ENCODE results near the gene LUC7L2.
"Not testable (repeated sequence)": the region's sequence is repeated elsewhere in the genome, so short reads cannot be mapped to it uniquely, and the experiment has no call there.

LUC7L2 gene

GRCh38 chr7:139357729-139358506 lies 1.8 kb upstream of the LUC7L2 start:
- not testable (repeated sequence) for H3K27me3 ChIP-seq (ENCODE audit: insufficient read depth, poor library complexity, severe bottlenecking); DNase-seq (ENCODE audit: low read depth in 1 of 2, low spot score in 1 of 2)
- Histone ChIP-seq H3K27ac (replicated peaks) (peak overlapping the region; percentile 98), H3K4me3 (replicated peaks; ENCODE audit: insufficient read depth, low read length) (peak overlapping the region; percentile 63)

GRCh38 chr7:139358541-139359365 lies 941 bp upstream of the LUC7L2 start:
- peak overlapping the region; percentile 98 for H3K27ac ChIP-seq (replicated peaks)
- TF ChIP-seq, protein P1, sequence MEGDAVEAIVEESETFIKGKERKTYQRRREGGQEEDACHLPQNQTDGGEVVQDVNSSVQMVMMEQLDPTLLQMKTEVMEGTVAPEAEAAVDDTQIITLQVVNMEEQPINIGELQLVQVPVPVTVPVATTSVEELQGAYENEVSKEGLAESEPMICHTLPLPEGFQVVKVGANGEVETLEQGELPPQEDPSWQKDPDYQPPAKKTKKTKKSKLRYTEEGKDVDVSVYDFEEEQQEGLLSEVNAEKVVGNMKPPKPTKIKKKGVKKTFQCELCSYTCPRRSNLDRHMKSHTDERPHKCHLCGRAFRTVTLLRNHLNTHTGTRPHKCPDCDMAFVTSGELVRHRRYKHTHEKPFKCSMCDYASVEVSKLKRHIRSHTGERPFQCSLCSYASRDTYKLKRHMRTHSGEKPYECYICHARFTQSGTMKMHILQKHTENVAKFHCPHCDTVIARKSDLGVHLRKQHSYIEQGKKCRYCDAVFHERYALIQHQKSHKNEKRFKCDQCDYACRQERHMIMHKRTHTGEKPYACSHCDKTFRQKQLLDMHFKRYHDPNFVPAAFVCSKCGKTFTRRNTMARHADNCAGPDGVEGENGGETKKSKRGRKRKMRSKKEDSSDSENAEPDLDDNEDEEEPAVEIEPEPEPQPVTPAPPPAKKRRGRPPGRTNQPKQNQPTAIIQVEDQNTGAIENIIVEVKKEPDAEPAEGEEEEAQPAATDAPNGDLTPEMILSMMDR (IDR thresholded peaks at IDR 0.05; ENCODE audit: insufficient read depth, low read length) = no peak
- TF ChIP-seq SPI1 (IDR thresholded peaks at IDR 0.05; ENCODE audit: borderline replicate concordance, low read depth) = no peak
- TF ChIP-seq POLR2AphosphoS5 (IDR thresholded peaks at IDR 0.05; ENCODE audit: low read depth) = no peak
- TF ChIP-seq, protein P2, sequence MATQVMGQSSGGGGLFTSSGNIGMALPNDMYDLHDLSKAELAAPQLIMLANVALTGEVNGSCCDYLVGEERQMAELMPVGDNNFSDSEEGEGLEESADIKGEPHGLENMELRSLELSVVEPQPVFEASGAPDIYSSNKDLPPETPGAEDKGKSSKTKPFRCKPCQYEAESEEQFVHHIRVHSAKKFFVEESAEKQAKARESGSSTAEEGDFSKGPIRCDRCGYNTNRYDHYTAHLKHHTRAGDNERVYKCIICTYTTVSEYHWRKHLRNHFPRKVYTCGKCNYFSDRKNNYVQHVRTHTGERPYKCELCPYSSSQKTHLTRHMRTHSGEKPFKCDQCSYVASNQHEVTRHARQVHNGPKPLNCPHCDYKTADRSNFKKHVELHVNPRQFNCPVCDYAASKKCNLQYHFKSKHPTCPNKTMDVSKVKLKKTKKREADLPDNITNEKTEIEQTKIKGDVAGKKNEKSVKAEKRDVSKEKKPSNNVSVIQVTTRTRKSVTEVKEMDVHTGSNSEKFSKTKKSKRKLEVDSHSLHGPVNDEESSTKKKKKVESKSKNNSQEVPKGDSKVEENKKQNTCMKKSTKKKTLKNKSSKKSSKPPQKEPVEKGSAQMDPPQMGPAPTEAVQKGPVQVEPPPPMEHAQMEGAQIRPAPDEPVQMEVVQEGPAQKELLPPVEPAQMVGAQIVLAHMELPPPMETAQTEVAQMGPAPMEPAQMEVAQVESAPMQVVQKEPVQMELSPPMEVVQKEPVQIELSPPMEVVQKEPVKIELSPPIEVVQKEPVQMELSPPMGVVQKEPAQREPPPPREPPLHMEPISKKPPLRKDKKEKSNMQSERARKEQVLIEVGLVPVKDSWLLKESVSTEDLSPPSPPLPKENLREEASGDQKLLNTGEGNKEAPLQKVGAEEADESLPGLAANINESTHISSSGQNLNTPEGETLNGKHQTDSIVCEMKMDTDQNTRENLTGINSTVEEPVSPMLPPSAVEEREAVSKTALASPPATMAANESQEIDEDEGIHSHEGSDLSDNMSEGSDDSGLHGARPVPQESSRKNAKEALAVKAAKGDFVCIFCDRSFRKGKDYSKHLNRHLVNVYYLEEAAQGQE (IDR thresholded peaks at IDR 0.05; ENCODE audit: insufficient replicate concordance, low read depth) = no peak
- no peak for TF ChIP-seq GABPA (IDR thresholded peaks at IDR 0.05; ENCODE audit: low read depth)
- peak in 1 of 2 experiments; percentile 44 for DNase-seq (ENCODE audit: low read depth in 1 of 2, low spot score in 1 of 2)
- peak overlapping the region; percentile 63 for H3K4me3 ChIP-seq (replicated peaks; ENCODE audit: insufficient read depth, low read length)
- H3K27me3 ChIP-seq (ENCODE audit: insufficient read depth, poor library complexity, severe bottlenecking) = no peaks in the 10 kb centered on the region

- Histone ChIP-seq H3K27ac (replicated peaks) (peak overlapping the region; percentile 98), H3K27me3 (ENCODE audit: insufficient read depth, poor library complexity, severe bottlenecking) (no peaks in the 10 kb centered on the region), H3K4me3 (replicated peaks; ENCODE audit: insufficient read depth, low read length) (peak overlapping the region; percentile 87)
- peak; percentile 85 to 99 for DNase-seq (ENCODE audit: low read depth in 1 of 2, low spot score in 1 of 2)
- no peak for TF ChIP-seq GABPA (IDR thresholded peaks at IDR 0.05; ENCODE audit: low read depth)
- TF ChIP-seq POLR2AphosphoS5 (IDR thresholded peaks at IDR 0.05; ENCODE audit: low read depth) = peak; percentile 10; the same call in 1 of the 2 replicates
- TF ChIP-seq, protein P1 (IDR thresholded peaks at IDR 0.05; ENCODE audit: insufficient read depth, low read length) = no peak
- TF ChIP-seq, protein P2 (IDR thresholded peaks at IDR 0.05; ENCODE audit: insufficient replicate concordance, low read depth) = peak; percentile 14
Observed at GRCh38 chr7:139360210-139360947, 685 bp downstream of the LUC7L2 start.

DNA sequence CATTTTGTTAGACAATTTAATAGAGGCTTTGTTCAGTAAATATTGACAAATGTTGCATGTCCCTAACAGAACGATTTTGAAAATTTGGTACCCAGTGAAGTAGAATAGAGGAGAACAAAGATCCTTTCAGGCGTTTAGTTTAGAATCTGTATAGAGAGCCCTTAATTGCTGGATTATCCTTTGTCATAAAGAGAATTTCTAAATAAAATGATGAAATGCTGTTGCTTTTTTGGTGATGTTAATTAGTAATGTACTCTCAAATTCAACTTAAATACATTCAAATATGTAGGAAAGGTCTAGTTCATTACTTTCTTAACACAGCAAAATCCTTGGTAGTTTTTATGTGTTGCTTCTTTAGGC lies 1.2 kb downstream of the LUC7L2 start:
- TF ChIP-seq GABPA (IDR thresholded peaks at IDR 0.05; ENCODE audit: low read depth) (no peak), POLR2AphosphoS5 (IDR thresholded peaks at IDR 0.05; ENCODE audit: low read depth) (no peak), SPI1 (IDR thresholded peaks at IDR 0.05; ENCODE audit: borderline replicate concordance, low read depth) (no peak)
- TF ChIP-seq, protein P2 (IDR thresholded peaks at IDR 0.05; ENCODE audit: insufficient replicate concordance, low read depth) = no peak
- TF ChIP-seq, protein P1 (IDR thresholded peaks at IDR 0.05; ENCODE audit: insufficient read depth, low read length) = no peak
- Histone ChIP-seq H3K27ac (replicated peaks) (peak overlapping the region; percentile 98), H3K4me3 (replicated peaks; ENCODE audit: insufficient read depth, low read length) (peak overlapping the region; percentile 87), H3K27me3 (ENCODE audit: insufficient read depth, poor library complexity, severe bottlenecking) (no peaks in the 10 kb centered on the region)
- no peak for DNase-seq (ENCODE audit: low read depth in 1 of 2, low spot score in 1 of 2)
